ENCODE data around the gene SLC2A9.

- TF ChIP-seq CTCF (IDR thresholded peaks at IDR 0.05): no peak
- TF ChIP-seq POLR2A (IDR thresholded peaks at IDR 0.05): no peak
Measured at GRCh38 chr4:10054571-10055041, 33.3 kb upstream of the SLC2A9 start.
